PC-9 (cell line): ENCODE results near the gene AQR. TPM values are rescaled to one million over a fixed set of nuclear protein-coding genes. Genes with fewer than 3 reads are reported as not detected.
"Not testable (repeated sequence)": the region's sequence is repeated elsewhere in the genome, so short reads cannot be mapped to it uniquely, and the experiment has no call there.

ENCODE experiments used
- BruUV-seq: library from RNA; stranded (reverse); fragments of 400-500 nt; replicated peaks from 2 replicates; lab custom pipeline; 2021; lab: Mats Ljungman, UMichigan
- CTCF ChIA-PET: fragments of 300-600 bp; sonication (Branson Sonifier 250); formaldehyde crosslinking; loops from one replicate; lab custom pipeline; 2022; ENCODE audit warnings: antibody characterized with exemption; lab: Charles Lee
- POLR2A ChIA-PET: fragments of 300-600 bp; sonication (Branson Sonifier 250); formaldehyde crosslinking; loops from one replicate; lab custom pipeline; 2022; ENCODE audit warnings: antibody characterized with exemption; ENCODE audit not compliant: unreplicated experiment; lab: Charles Lee
- DNase-seq, 2 experiments: peaks; one replicate each; pipeline versions ENCODE4 v3.0.0 to v3.0.0-alpha.2; 2015 to 2022; ENCODE audit warnings: mixed read lengths in 1 of 2
- H2AFZ ChIP-seq: fragments of 200-600 bp; sonication (generic); 2 replicates; pipeline ENCODE4 v1.8.1; 2017; ENCODE audit warnings: antibody characterized with exemption
- H3F3A ChIP-seq: fragments of 200-600 bp; sonication (generic); 2 replicates; pipeline ENCODE4 v1.8.1; 2017; ENCODE audit warnings: antibody characterized with exemption, mild to moderate bottlenecking, low read depth; ENCODE audit not compliant: insufficient read depth
- H3K27ac ChIP-seq: fragments of 200-600 bp; sonication (generic); 2 replicates; pipeline ENCODE4 v1.6.1; 2016; ENCODE audit warnings: mixed run types
- H3K27me3 ChIP-seq: fragments of 200-600 bp; sonication (generic); 2 replicates; pipeline ENCODE4 v1.6.1; 2016; ENCODE audit warnings: low read depth, mixed run types; ENCODE audit not compliant: insufficient read depth
- H3K36me3 ChIP-seq: fragments of 200-600 bp; sonication (generic); 2 replicates; pipeline ENCODE4 v1.6.1; 2016; ENCODE audit warnings: low read depth, mixed run types
- H3K4me1 ChIP-seq: fragments of 200-600 bp; sonication (generic); replicated peaks from 2 replicates; pipeline ENCODE4 v1.6.1; 2016; ENCODE audit warnings: mixed run types; ENCODE audit not compliant: insufficient read depth
- H3K4me2 ChIP-seq: fragments of 200-600 bp; sonication (generic); 2 replicates; pipeline ENCODE4 v1.6.1; 2017; ENCODE audit warnings: mixed run types
- H3K4me3 ChIP-seq: fragments of 200-600 bp; sonication (generic); 2 replicates; pipeline ENCODE4 v1.6.1; 2016; ENCODE audit warnings: mixed run types
- H3K79me2 ChIP-seq: fragments of 200-600 bp; sonication (generic); 2 replicates; pipeline ENCODE4 v1.6.1; 2017; ENCODE audit warnings: low read depth, mixed run types
- H3K9me2 ChIP-seq: fragments of 200-600 bp; sonication (generic); 2 replicates; pipeline ENCODE4 v1.8.1; 2017; ENCODE audit warnings: mild to moderate bottlenecking; ENCODE audit not compliant: insufficient read depth
- H3K9me3 ChIP-seq: fragments of 200-600 bp; sonication (generic); 2 replicates; pipeline ENCODE4 v1.8.1; 2016; ENCODE audit warnings: low read depth; ENCODE audit not compliant: insufficient read depth
- H4K20me1 ChIP-seq: fragments of 200-600 bp; sonication (generic); 2 replicates; pipeline ENCODE4 v1.8.1; 2017; ENCODE audit not compliant: insufficient read depth
- CTCF ChIP-seq: fragments of 200-600 bp; sonication (generic); conservative IDR thresholded peaks from 2 replicates; pipeline ENCODE4 v1.6.1; 2017; ENCODE audit warnings: mixed run types, antibody characterized with exemption, mild to moderate bottlenecking, moderate library complexity
- EZH2 ChIP-seq: fragments of 200-600 bp; sonication (generic); IDR thresholded peaks from 2 replicates; pipeline ENCODE4 v1.8.0; 2017; ENCODE audit warnings: antibody characterized with exemption, low read depth
- intact Hi-C: fragments of 100-400 bp; cut with micrococcal nuclease; formaldehyde crosslinking; loops from one replicate; pipeline ENCODE4 v1.10.0; 2022; ENCODE audit not compliant: unreplicated experiment
- total RNA-seq: library from RNA; stranded (reverse); gene quantifications from 2 replicates; pipeline ENCODE4 v1.2.3, GENCODE V29; 2021

AQR gene
- total RNA-seq, 1 experiment from 2014 or later = 33.6 TPM

- Histone ChIP-seq H3K27me3 (no peaks in the 10 kb centered on the region), H3K4me1 (peaks cover 4% of the 10 kb centered on the region; the same call in 1 of the 2 replicates), H3K4me2 (no peak overlapping the region), H3K9me2 (no peaks in the 10 kb centered on the region), H3K9me3 (no peaks in the 10 kb centered on the region), H3K36me3 (no peaks in the 10 kb centered on the region), H4K20me1 (no peaks in the 10 kb centered on the region), H2AFZ (no peak overlapping the region), H3F3A (peaks cover 3% of the 10 kb centered on the region; the same call in 1 of the 2 replicates), H3K79me2 (no peaks in the 10 kb centered on the region), H3K27ac (no peak overlapping the region), H3K4me3 (no peak overlapping the region)
- POLR2A ChIA-PET = interaction anchor here (0.5 kb wide), 1 partner anchor 21 kb away, joined by 3 read pairs; no protein-coding TSS in a partner anchor
- no TSS peak for BruUV-seq
- TF ChIP-seq CTCF (no peak), EZH2 (no peak)
- intact Hi-C loops = no loop called here
- CTCF ChIA-PET = no interaction called here
- no peak for DNase-seq
Observed at GRCh38 chr15:34815836-34816235, 153.7 kb downstream of the AQR start.

GRCh38 chr15:34813446-34814190, 155.9 kb downstream of the AQR start:
- BruUV-seq = no TSS peak

GRCh38 chr15:34812868-34813365, 156.6 kb downstream of the AQR start:
- CTCF ChIA-PET, H3K27me3 ChIP-seq, intact Hi-C loops, H3K9me3 ChIP-seq, H3K79me2 ChIP-seq, DNase-seq, H3K36me3 ChIP-seq, H2AFZ ChIP-seq, H3K4me2 ChIP-seq, BruUV-seq, H3F3A ChIP-seq, H3K27ac ChIP-seq, H3K9me2 ChIP-seq, H3K4me3 ChIP-seq, H4K20me1 ChIP-seq: not testable (repeated sequence)
- POLR2A ChIA-PET = interaction anchor here (0.7 kb wide), 1 partner anchor 9 kb away, joined by 3 read pairs; no protein-coding TSS in a partner anchor
- H3K4me1 ChIP-seq = peaks cover 14% of the 10 kb centered on the region

More at GRCh38 chr15:34813446-34814190, 155.9 kb downstream of the AQR start:
- Histone ChIP-seq H4K20me1 (no peaks in the 10 kb centered on the region), H3K36me3 (no peaks in the 10 kb centered on the region), H3K9me3 (no peaks in the 10 kb centered on the region), H3K27ac (no peak overlapping the region), H3F3A (peaks cover 7% of the 10 kb centered on the region; the same call in 1 of the 2 replicates), H3K9me2 (no peaks in the 10 kb centered on the region), H2AFZ (no peak overlapping the region), H3K27me3 (no peaks in the 10 kb centered on the region), H3K4me2 (no peak overlapping the region), H3K79me2 (no peaks in the 10 kb centered on the region), H3K4me3 (no peak overlapping the region), H3K4me1 (peaks cover 14% of the 10 kb centered on the region)
- POLR2A ChIA-PET = interaction anchor here (0.6 kb wide), 1 partner anchor 118 kb away, joined by 4 read pairs; no protein-coding TSS in a partner anchor
- DNase-seq = no peak
- TF ChIP-seq EZH2 (no peak), CTCF (no peak)
- CTCF ChIA-PET = no interaction called here
- intact Hi-C loops = no loop called here
